ENCODE results near the gene RBPJL. TPM values are rescaled to one million over a fixed set of nuclear protein-coding genes. Genes with fewer than 3 reads are reported as not detected.
A peak's percentile ranks its signal among the peaks of the same experiment; 100 is the strongest.

Gene RBPJL, protein sequence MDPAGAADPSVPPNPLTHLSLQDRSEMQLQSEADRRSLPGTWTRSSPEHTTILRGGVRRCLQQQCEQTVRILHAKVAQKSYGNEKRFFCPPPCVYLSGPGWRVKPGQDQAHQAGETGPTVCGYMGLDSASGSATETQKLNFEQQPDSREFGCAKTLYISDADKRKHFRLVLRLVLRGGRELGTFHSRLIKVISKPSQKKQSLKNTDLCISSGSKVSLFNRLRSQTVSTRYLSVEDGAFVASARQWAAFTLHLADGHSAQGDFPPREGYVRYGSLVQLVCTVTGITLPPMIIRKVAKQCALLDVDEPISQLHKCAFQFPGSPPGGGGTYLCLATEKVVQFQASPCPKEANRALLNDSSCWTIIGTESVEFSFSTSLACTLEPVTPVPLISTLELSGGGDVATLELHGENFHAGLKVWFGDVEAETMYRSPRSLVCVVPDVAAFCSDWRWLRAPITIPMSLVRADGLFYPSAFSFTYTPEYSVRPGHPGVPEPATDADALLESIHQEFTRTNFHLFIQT
- not detected for total RNA-seq
- polyA plus RNA-seq: 1 to 10 TPM in 1 of 3 donors, not detected in 2; 1.8 TPM

DNA sequence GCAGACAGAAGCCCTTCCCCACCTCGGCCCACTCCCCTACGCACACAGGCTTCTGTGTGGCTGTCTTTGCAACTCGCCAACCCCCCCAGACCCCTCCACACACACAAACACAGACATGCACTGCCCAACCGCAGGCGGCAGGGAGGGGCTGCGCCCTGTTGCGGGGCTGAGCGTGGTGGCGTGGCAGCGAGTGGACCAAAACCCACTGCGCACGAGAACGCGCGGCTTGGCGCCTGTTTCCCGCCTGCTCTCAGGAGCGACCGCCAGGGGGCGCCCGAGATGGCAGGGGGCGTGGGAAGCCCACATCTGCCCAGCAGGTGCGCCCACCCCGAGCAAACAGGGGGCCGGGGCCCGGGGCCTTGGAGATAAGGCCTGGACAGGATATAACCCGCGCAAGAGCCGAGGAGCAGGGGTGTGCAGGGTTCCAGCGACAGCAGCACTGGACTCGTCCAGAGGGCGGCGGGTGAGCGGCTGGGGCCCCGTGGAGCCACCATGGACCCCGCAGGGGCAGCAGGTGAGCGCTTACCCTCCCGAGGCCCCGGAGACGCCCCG, at the start of gene RBPJL:
Gene RBPJL, plus strand, starts transcription at position 410 of the 552 bp plus-strand sequence. Its CDS starts 83 bp downstream, at position 493.
- H3K36me3 ChIP-seq: no peaks in the 10 kb centered on the region
- H3K9me3 ChIP-seq: no peaks in the 10 kb centered on the region
- WGBS, 2 donors: 20 to 22% methylated on average over 41 of the region's 41 CpGs
- no peak within 1 kb of the TSS for H3K27ac ChIP-seq
- TF ChIP-seq, protein P1, sequence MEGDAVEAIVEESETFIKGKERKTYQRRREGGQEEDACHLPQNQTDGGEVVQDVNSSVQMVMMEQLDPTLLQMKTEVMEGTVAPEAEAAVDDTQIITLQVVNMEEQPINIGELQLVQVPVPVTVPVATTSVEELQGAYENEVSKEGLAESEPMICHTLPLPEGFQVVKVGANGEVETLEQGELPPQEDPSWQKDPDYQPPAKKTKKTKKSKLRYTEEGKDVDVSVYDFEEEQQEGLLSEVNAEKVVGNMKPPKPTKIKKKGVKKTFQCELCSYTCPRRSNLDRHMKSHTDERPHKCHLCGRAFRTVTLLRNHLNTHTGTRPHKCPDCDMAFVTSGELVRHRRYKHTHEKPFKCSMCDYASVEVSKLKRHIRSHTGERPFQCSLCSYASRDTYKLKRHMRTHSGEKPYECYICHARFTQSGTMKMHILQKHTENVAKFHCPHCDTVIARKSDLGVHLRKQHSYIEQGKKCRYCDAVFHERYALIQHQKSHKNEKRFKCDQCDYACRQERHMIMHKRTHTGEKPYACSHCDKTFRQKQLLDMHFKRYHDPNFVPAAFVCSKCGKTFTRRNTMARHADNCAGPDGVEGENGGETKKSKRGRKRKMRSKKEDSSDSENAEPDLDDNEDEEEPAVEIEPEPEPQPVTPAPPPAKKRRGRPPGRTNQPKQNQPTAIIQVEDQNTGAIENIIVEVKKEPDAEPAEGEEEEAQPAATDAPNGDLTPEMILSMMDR (IDR thresholded peaks at IDR 0.05): peak; percentile 42 to 76 (median 60)
- no peak for TF ChIP-seq POLR2A (IDR thresholded peaks at IDR 0.05)
- DNase-seq: no peak
- intact Hi-C loops (cut with DNase I): no loop called here
- peaks cover 0 to 12% (median 5%) of the 10 kb centered on the region in 4 donors for H3K4me1 ChIP-seq
- H3K27me3 ChIP-seq: peaks cover 5 to 49% (median 30%) of the 10 kb centered on the region in 3 donors
- no peak within 1 kb of the TSS for H3K4me3 ChIP-seq

DNA sequence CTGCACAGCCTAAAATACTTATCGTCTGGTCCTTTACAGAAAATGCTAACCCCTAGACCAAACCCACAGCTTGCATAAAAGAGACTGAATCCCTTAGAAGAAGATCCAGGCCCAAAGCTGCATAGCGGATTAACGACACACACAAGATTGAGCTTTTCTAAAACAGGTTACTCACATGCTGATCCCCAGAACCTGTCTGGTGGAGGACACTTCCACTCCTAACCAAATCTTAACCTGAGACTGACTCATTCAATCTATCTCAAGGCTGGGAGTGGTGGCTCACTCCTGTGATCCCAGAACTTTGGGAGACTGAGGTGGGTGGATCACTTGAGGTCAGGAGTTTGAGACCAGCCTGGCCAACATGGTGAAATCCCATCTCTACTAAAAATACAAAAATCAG, 49.5 kb upstream of the RBPJL start:
- Histone ChIP-seq H3K36me3 (no peaks in the 10 kb centered on the region), H3K4me3 (no peak overlapping the region), H3K4me1 (peaks cover 0 to 7% (median 0%) of the 10 kb centered on the region in 4 donors), H3K27ac (no peak overlapping the region), H3K27me3 (no peaks in the 10 kb centered on the region), H3K9me3 (no peaks in the 10 kb centered on the region)
- no peak for DNase-seq
- WGBS, 2 donors: 80 to 81% methylated on average over 3 of the region's 3 CpGs
- intact Hi-C loops (cut with DNase I): no loop called here
- no peak for TF ChIP-seq EP300 (IDR thresholded peaks at IDR 0.05)
- no peak for TF ChIP-seq POLR2A (IDR thresholded peaks at IDR 0.05)
- TF ChIP-seq, protein P1 (IDR thresholded peaks at IDR 0.05): no peak
- TF ChIP-seq POLR2AphosphoS5 (IDR thresholded peaks at IDR 0.05): no peak

DNA sequence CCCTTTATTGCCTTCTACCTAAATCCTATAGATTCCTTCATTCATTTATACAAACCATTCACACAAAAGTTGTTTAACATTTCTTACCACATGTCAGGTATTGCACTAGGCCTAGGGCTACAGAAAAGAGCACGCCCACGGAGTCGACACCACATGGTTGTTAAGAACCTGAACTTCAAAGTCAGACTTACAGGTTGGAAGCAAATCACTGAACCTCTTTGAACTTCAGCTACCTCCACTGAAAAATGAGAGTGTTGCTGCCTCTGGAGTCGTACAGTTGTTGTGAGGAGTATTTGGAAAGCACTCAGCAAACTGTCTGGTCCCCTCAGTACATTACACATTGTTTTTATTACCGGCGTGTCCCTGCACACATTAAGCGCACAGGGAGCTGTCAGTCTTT, 48.9 kb upstream of the RBPJL start:
- DNase-seq: no peak
- no peaks in the 10 kb centered on the region for H3K9me3 ChIP-seq
- TF ChIP-seq, protein P1 (IDR thresholded peaks at IDR 0.05): no peak
- TF ChIP-seq EP300 (IDR thresholded peaks at IDR 0.05) (no peak), POLR2A (IDR thresholded peaks at IDR 0.05) (no peak), POLR2AphosphoS5 (IDR thresholded peaks at IDR 0.05) (no peak)
- no peaks in the 10 kb centered on the region for H3K36me3 ChIP-seq
- H3K27ac ChIP-seq: no peak overlapping the region
- H3K27me3 ChIP-seq: no peaks in the 10 kb centered on the region
- intact Hi-C loops (cut with DNase I): no loop called here
- no peak overlapping the region for H3K4me3 ChIP-seq
- peaks cover 0 to 7% (median 0%) of the 10 kb centered on the region in 4 donors for H3K4me1 ChIP-seq
- 83 to 85% methylated on average over 7 of the region's 7 CpGs for WGBS, 2 donors

DNA sequence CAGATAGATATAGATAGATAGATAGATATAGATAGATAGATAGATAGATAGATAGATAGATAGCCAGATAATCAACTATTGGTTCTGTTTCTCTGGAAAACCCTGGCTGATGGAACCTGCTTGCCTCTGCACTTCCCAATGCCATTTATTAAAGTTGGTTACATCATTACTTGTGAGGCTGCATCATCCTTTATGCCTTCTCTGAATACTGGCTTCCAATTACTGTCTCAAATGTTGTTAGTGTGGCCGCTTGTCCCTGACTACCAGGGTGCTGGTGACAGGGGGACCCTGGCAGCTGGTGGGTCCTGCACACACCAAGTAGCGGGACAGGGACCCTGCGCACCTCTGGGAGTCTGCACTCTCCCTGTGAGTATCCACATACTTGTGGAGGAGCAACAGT, 48.4 kb upstream of the RBPJL start:
- no peak for DNase-seq
- Histone ChIP-seq H3K4me3 (no peak overlapping the region), H3K4me1 (peaks cover 0 to 7% (median 0%) of the 10 kb centered on the region in 4 donors), H3K27ac (no peak overlapping the region), H3K27me3 (no peaks in the 10 kb centered on the region), H3K9me3 (no peaks in the 10 kb centered on the region), H3K36me3 (no peaks in the 10 kb centered on the region)
- intact Hi-C loops (cut with DNase I): no loop called here
- TF ChIP-seq, protein P1 (IDR thresholded peaks at IDR 0.05): no peak
- TF ChIP-seq POLR2AphosphoS5 (IDR thresholded peaks at IDR 0.05) (no peak), POLR2A (IDR thresholded peaks at IDR 0.05) (no peak), EP300 (IDR thresholded peaks at IDR 0.05) (no peak)
- WGBS, 2 donors: 93 to 95% methylated on average over 3 of the region's 3 CpGs
